SHP77 treated with DMSO at 0.1 percent for 48 hours (cell line): Measurements from ENCODE around the gene OR51V1.
"Not testable (repeated sequence)": the region's sequence is repeated elsewhere in the genome, so short reads cannot be mapped to it uniquely, and the experiment has no call there.

Experiments used
- DNase-seq: peaks from one replicate; lab custom pipeline; 2025; lab: John Stamatoyannopoulos, UW

OR51V1 gene

DNA sequence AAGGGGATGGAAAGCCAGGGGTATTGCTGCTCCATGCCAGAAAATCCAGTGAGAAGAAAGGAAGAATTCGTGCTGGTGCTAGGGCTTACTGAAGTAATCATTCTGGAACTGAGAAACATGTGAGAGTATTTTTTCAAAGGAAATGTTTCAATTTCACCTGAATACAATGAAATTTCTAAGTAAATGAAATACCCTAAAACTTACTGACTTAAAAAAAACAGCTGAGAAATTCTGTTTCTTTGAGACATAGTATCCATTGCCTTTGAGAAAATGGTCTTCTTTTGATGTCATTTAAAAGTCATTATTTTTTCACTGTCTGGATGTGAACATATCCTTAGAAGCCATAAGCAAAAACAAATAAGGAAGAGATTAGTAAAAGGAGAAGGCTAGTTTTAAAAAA lies at the start of gene OR51V1:
TSS of gene OR51V1 (minus strand) at position 101 of the 400 bp plus-strand sequence. CDS start at position 101, 0 bp downstream.
- DNase-seq, result no peak

DNA sequence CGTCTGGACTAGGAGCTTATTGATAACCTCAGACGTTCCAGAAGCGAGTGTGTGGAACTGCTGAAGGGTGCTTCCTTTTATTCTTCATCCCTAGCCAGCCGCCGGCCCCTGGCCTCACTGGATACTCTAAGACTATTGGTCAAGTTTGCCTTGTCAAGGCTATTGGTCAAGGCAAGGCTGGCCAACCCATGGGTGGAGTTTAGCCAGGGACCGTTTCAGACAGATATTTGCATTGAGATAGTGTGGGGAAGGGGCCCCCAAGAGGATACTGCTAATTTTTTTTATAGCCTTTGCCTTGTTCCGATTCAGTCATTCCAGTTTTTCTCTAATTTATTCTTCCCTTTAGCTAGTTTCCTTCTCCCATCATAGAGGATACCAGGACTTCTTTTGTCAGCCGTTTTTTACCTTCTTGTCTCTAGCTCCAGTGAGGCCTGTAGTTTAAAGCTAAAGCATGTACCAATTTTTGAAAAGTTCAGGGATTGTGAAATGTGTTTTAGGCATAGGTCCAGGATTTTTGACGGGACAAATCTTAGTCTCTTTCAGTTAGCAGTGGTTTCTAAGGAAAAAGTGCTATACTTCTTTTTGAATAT lies 49.4 kb upstream of the OR51V1 start, which contains the start of gene HBG1:
TSS of gene HBG1 (minus strand) at position 51 of the 590 bp plus-strand sequence. CDS start 53 bp downstream, outside the sequence.
- DNase-seq, result not testable (repeated sequence)

DNA sequence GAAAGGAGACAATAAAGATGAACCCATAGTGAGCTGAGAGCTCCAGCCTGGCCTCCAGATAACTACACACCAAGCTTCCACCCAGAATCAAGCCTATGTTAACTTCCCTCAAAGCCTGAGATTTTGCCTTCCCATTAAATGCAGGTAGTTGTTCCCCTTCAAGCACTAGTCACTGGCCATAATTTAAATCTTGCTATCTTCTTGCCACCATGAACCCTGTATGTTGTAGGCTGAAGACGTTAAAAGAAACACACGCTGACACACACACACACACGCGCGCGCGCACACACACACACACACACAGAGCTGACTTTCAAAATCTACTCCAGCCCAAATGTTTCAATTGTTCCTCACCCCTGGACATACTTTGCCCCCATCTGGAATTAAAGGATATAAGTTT lies 48.0 kb upstream of the OR51V1 start:
- not testable (repeated sequence) for DNase-seq

GRCh38 chr11:5247472-5248192 lies 47.1 kb upstream of the OR51V1 start:
- no peak for DNase-seq

GRCh38 chr11:5246772-5247471 lies 46.4 kb upstream of the OR51V1 start:
- DNase-seq, result no peak

GRCh38 chr11:5245155-5245554 lies 44.7 kb upstream of the OR51V1 start:
- no peak for DNase-seq

DNA sequence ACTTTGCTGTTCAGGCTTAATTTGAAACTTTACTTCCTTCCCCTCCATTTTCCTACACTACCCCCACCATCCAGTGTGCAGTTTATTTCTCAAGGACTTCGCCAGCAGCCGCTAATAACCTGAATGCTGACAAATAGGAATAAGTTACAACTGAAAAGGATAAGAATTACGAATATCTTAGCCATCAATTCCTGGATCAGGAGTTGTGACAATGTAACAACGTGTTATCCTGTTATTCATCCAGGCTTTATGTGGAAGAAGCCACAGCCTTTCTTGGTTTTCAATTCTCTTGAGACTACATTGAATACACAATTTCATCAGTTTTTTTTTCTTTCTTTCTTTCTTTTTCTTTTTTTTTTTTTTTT lies 43.3 kb upstream of the OR51V1 start:
- DNase-seq, result no peak

DNA sequence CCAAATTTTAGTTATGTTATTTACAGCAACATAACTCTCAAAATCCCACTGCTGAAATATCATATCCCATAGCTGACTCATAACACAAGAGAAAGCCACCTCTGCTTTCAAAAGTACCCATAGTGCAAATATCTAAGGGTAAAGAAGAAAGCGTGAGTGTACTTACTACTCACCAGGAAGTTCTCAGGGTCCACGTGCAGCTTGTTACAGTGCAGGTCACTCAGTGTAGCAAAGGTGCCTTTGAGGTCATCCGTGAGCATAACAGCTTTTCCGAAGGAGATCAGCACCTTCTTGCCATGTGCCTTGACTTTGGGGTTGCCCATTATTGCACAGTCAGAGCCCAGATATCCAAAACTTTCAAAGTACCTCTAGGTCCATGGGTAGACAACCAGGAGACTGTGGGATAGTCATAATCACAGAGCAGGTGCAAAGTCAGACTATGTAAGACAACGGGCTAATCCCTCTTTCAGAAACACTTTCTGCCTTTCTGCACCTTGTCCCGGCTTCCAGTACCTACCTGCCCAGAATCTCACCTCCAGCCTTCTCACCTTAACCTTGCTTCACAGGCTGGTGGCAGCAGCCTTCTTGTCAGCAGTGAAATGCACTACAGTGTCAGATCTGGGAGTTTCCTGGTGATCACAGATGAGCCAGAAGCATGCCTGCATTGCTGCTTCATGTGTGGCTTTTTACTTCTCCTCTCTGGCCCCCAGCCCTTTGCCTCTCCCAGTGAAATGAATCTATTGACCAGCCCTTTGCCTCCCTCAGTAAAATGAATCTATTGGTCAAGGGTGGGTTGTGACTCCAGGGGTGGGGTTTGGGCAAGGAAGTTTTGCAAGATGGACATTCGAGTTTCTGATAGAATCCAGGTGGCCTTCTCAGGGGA lies 42.7 kb upstream of the OR51V1 start:
- DNase-seq, result no peak

GRCh38 chr11:5242208-5242607 lies 41.7 kb upstream of the OR51V1 start:
- DNase-seq, result no peak

DNA sequence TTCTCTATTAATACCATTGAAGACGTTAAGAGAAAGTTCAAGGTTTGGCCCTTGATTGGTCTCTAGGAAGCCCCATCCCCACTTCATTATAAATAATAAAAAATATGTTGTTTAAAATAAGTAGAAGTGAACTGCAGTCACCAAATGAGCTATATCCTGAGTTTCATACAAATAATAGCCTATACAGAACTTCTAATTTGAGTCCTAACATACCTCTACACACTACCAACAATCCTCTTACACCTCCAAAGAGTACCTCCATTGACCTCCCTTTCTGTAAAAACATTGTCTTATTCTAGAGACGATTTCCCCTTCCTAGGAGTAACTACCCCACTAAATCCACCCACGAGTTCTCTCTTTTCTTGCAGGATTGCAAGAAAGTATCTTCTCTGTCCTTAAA lies 41.0 kb upstream of the OR51V1 start:
- DNase-seq, result no peak

GRCh38 chr11:5240458-5240857 lies 40.0 kb upstream of the OR51V1 start:
- DNase-seq, result no peak

DNA sequence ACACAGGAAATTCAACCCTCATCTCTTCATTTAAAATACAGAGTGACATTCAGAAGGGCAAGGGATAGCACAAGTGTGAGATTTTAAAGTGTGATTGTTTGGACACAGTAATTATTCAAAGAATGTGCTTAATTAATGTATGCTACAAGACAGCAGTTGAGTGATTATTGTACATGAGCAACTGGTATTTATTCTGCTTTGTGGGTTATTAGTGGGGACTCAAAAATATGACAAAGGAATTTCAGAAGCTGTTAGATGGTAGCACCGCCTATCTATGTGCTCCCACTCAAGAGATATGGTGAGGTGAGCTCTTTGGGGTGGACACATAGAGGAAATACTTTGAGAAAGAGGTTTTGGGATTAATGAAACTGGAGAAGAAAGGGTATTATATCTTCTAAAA lies 39.6 kb upstream of the OR51V1 start:
- no peak for DNase-seq

DNA sequence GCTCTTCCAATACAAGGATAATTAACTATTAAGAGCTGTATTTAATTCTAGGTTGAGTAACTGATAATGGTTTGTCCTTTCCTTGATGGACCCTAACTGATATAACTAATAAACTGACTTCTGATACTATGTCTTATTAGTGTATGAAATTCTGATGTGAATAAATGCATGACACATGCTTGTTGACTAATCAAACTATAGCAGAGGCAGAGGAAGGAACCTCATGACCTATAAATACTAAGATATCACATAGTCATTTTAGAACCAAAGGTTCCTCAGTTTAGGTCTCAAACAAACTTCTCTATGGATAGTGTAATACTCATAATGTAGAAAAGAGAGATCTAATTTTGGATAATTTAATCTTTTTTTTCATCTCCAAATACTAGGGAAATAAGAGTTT lies 38.6 kb upstream of the OR51V1 start:
- DNase-seq, result no peak

DNA sequence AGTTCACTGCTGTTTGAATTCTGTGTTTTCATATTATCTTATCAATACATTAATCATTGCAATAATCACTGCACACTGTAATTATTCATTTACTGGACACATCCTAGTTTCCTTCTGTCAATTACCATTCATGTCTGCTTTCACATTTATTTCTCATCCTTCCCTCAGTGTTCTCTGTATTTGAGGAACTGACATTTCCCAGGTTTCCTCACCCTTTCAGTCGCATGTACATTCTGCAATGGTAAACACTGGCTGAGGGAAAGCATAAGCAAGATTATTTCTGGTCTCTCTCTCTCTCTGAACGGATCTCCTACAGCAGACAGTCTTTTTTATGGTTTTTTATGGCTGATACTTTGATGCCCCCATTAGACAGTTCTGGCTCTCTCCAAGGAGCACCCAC lies 38.0 kb upstream of the OR51V1 start:
- no peak for DNase-seq

- DNase-seq, result no peak
These were observed 36.9 kb upstream of the OR51V1 start for GRCh38 chr11:5237420-5237819.

GRCh38 chr11:5235364-5236095 lies 35.0 kb upstream of the OR51V1 start:
- DNase-seq, result no peak

- no peak for DNase-seq
These were observed 33.9 kb upstream of the OR51V1 start, which contains the start of gene HBD for GRCh38 chr11:5234381-5234834. Gene HBD, minus strand, starts transcription at chr11:5234483. Its CDS starts 50 bp downstream, at chr11:5234433.

- no peak for DNase-seq
These were observed 32.8 kb upstream of the OR51V1 start for GRCh38 chr11:5233307-5233706.

- DNase-seq, result no peak
These were observed 32.3 kb upstream of the OR51V1 start for GRCh38 chr11:5232821-5233220.

DNA sequence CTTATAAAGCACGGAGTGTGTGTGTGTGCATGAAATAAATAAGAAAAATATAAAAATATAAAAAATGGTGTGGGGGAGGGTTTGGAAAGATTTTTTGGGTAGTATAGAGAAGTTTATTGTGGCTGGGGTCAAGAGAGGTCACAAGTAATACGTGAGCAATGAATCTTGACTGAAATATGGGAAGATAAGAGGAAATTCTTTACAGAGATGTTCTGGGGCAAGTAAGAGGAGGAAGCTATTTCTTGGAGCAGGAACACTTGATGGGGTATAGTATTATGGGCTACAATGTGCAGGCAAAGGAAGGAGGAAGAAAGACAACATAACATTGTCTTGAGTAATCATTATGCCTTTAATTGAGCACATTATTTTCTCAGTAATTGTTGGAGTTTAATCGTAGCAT lies 31.7 kb upstream of the OR51V1 start:
- DNase-seq, result no peak

DNA sequence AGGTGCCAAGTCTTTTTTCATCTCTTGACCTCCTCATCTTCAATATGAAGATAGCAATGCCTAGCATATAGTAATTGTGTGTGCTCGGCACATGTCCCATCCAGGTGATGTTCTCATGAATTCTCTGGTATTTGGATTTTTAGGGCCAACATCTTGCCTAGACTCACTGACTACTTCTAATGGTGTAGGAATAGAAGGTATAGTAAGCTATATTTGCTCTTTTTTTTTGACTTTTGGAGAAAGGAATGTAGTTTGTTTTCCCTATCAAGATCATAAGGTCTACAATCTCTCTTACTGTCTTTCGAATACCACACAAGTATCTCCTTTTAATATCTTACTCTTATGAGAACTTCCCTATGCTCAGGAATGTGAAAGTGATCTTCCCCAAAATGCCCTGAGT lies 30.6 kb upstream of the OR51V1 start:
- DNase-seq, result no peak
